HuH-7.5 (cell line): ENCODE data around the gene PCSK9.

ENCODE experiments used
- DNase-seq: peaks from one replicate; pipeline ENCODE4 v3.0.0; 2011; ENCODE audit warnings: low spot score

Gene PCSK9

GRCh38 chr1:55059302-55060132, 20.2 kb downstream of the PCSK9 start:
- DNase-seq, result no peak

GRCh38 chr1:55060133-55060999, 21.0 kb downstream of the PCSK9 start:
- no peak for DNase-seq

- DNase-seq, result no peak
Measured at GRCh38 chr1:55061000-55061705, 21.8 kb downstream of the PCSK9 start.

- DNase-seq, result no peak
Measured at GRCh38 chr1:55061706-55062321, 22.5 kb downstream of the PCSK9 start.

GRCh38 chr1:55062801-55063576, 23.6 kb downstream of the PCSK9 start:
- DNase-seq, result no peak

- DNase-seq, result no peak
Measured at GRCh38 chr1:55063577-55063942, 24.2 kb downstream of the PCSK9 start.

- no peak for DNase-seq
Measured at GRCh38 chr1:55064071-55064581, 24.8 kb downstream of the PCSK9 start.

- no peak for DNase-seq
Measured at GRCh38 chr1:55064861-55065263, 25.5 kb downstream of the PCSK9 start.

- DNase-seq, result no peak
Measured at GRCh38 chr1:55065648-55066047, 26.3 kb downstream of the PCSK9 start.

GRCh38 chr1:55067022-55067778, 27.9 kb downstream of the PCSK9 start:
- no peak for DNase-seq

GRCh38 chr1:55067914-55068313, 28.6 kb downstream of the PCSK9 start:
- no peak for DNase-seq

- DNase-seq, result no peak
Measured at GRCh38 chr1:55068638-55069037, 29.3 kb downstream of the PCSK9 start.

- DNase-seq, result no peak
Measured at GRCh38 chr1:55069280-55069679, 29.9 kb downstream of the PCSK9 start.

- DNase-seq, result no peak
Measured at GRCh38 chr1:55070293-55071164, 31.2 kb downstream of the PCSK9 start.

GRCh38 chr1:55071477-55071876, 32.1 kb downstream of the PCSK9 start:
- no peak for DNase-seq

GRCh38 chr1:55073187-55073916, 34.0 kb downstream of the PCSK9 start:
- no peak for DNase-seq

GRCh38 chr1:55074455-55074854, 35.1 kb downstream of the PCSK9 start:
- no peak for DNase-seq

GRCh38 chr1:55076356-55076755, 37.0 kb downstream of the PCSK9 start:
- no peak for DNase-seq

GRCh38 chr1:55078470-55078869, 39.1 kb downstream of the PCSK9 start:
- no peak for DNase-seq
